Left lung (tissue), 10 donors: Measurements from ENCODE around the gene RUVBL2. TPM values are rescaled to one million over a fixed set of nuclear protein-coding genes. Genes with fewer than 3 reads are reported as not detected.
A peak's percentile ranks its signal among the peaks of the same experiment; 100 is the strongest.

Source experiments
- ATAC-seq: fragments of 200-7000 bp; cut with Tn5 transposase; one replicate; pipeline ENCODE4 v1.9.1; 2020; ENCODE audit warnings: moderate library complexity
- DNase-seq, 4 donors: peaks; one replicate each; pipeline ENCODE4 v3.0.0-alpha.2; 2013 to 2020
- H3K27ac ChIP-seq, 2 donors: fragments of 200-600 bp; sonication (generic) in 1 of 2; one replicate each; pipeline versions ENCODE4 v1.5.0 to v1.8.0; 2020 to 2021
- H3K27me3 ChIP-seq, 2 donors: fragments of 200-600 bp; sonication (generic) in 1 of 2; one replicate each; pipeline versions ENCODE4 v1.5.0 to v1.8.0; 2020 to 2021
- H3K36me3 ChIP-seq, 2 donors: fragments of 200-600 bp; sonication (generic) in 1 of 2; one replicate each; pipeline versions ENCODE4 v1.5.0 to v1.8.0; 2020 to 2021
- H3K4me1 ChIP-seq, 2 donors: fragments of 200-600 bp; one replicate each; pipeline ENCODE4 v1.8.0; 2021
- H3K4me3 ChIP-seq, 2 donors: fragments of 200-600 bp; sonication (generic) in 1 of 2; one replicate each; pipeline versions ENCODE4 v1.5.0 to v1.8.0; 2020 to 2021; ENCODE audit warnings: mild to moderate bottlenecking in 1 of 2
- H3K9me3 ChIP-seq, 2 donors: fragments of 200-600 bp; sonication (generic) in 1 of 2; one replicate each; pipeline versions ENCODE4 v1.5.0 to v1.8.0; 2020 to 2021
- intact Hi-C, 2 donors: fragments of 100-400 bp; cut with DNase I; formaldehyde crosslinking; loops; one replicate each; pipeline versions ENCODE4 v1.11.2 to v1.14.2; 2022
- polyA plus RNA-seq, 6 donors: library from polyadenylated mRNA; unstranded; fragments of 120-200 nt; gene quantifications; one replicate each; pipeline ENCODE4 v1.2.1, GENCODE V29; 2013; ENCODE audit not compliant: insufficient read length in 6 of 6
- total RNA-seq, 2 donors: library from RNA; stranded (reverse); fragmentation: NEBNext Ultra II Directional; extraction: Animal tissue kit (Norgen Biotek cat#: 25700); gene quantifications; one replicate each; pipeline ENCODE4 v1.2.1, GENCODE V29; 2021
- TF ChIP-seq, protein P1 (sequence below), 2 donors: fragments of 200-600 bp; sonication (generic) in 1 of 2; IDR thresholded peaks; one replicate each; pipeline versions ENCODE4 v1.5.0 to v1.8.0; 2021; ENCODE audit warnings: antibody characterized with exemption in 2 of 2
- donor health status: DM: no; HTN: yes; CAD: no.
- donor health status: DM: no; HTN: no; CAD: no.

The RUVBL2 gene
- total and polyA plus RNA-seq, 8 donors: 46.6 to 83.7 (median 73.9) TPM

DNA sequence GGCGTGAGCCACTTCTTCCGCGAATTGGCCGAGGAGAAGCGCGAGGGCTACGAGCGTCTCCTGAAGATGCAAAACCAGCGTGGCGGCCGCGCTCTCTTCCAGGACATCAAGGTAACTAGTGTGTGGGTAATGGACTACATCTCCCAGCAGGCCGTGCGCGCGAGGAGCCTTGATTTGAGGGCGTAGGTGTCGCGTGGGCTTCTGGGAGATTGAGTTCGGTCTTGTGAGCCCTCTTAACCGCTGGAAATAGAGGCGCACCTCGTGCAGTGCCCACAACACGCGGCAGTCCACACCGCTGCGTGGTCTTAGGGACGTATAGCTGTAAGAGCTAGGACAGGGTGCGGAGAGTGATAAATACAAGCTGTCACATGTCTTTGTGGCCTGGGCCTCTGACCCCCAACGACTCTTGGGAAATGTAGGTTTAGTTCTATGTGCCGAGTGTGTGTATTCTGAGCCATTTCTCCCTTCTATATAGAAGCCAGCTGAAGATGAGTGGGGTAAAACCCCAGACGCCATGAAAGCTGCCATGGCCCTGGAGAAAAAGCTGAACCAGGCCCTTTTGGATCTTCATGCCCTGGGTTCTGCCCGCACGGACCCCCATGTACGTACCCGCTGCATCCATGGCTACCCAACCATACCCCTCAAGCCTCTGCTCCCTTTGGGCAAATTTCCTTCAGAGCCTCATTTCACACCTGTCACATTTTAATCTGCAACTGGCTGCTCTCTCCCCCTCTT, 27.7 kb upstream of the RUVBL2 start:
- TF ChIP-seq, protein P1, sequence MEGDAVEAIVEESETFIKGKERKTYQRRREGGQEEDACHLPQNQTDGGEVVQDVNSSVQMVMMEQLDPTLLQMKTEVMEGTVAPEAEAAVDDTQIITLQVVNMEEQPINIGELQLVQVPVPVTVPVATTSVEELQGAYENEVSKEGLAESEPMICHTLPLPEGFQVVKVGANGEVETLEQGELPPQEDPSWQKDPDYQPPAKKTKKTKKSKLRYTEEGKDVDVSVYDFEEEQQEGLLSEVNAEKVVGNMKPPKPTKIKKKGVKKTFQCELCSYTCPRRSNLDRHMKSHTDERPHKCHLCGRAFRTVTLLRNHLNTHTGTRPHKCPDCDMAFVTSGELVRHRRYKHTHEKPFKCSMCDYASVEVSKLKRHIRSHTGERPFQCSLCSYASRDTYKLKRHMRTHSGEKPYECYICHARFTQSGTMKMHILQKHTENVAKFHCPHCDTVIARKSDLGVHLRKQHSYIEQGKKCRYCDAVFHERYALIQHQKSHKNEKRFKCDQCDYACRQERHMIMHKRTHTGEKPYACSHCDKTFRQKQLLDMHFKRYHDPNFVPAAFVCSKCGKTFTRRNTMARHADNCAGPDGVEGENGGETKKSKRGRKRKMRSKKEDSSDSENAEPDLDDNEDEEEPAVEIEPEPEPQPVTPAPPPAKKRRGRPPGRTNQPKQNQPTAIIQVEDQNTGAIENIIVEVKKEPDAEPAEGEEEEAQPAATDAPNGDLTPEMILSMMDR (IDR thresholded peaks at IDR 0.05): no peak
- Histone ChIP-seq H3K27me3 (no peaks in the 10 kb centered on the region), H3K36me3 (peaks cover 2 to 50% of the 10 kb centered on the region in 2 donors), H3K4me1 (peaks cover 13 to 78% of the 10 kb centered on the region in 2 donors), H3K27ac (peak overlapping the region; percentile 96 to 97), H3K4me3 (peak overlapping the region; percentile 90 to 92), H3K9me3 (no peaks in the 10 kb centered on the region)
- DNase-seq: peak; percentile 84 to 92 (median 88)
- ATAC-seq: peak; percentile 45
- intact Hi-C loops: no loop called here

GRCh38 chr19:48966541-48967345, 26.9 kb upstream of the RUVBL2 start:
- Histone ChIP-seq H3K9me3 (no peaks in the 10 kb centered on the region), H3K4me3 (peak overlapping the region; percentile 90 to 92), H3K36me3 (peaks cover 2 to 53% of the 10 kb centered on the region in 2 donors), H3K27me3 (no peaks in the 10 kb centered on the region), H3K27ac (peak overlapping the region; percentile 96 to 97), H3K4me1 (peaks cover 13 to 72% of the 10 kb centered on the region in 2 donors)
- DNase-seq: no peak
- ATAC-seq: no peak
- intact Hi-C loops: no loop called here
- TF ChIP-seq, protein P1 (IDR thresholded peaks at IDR 0.05): no peak

DNA sequence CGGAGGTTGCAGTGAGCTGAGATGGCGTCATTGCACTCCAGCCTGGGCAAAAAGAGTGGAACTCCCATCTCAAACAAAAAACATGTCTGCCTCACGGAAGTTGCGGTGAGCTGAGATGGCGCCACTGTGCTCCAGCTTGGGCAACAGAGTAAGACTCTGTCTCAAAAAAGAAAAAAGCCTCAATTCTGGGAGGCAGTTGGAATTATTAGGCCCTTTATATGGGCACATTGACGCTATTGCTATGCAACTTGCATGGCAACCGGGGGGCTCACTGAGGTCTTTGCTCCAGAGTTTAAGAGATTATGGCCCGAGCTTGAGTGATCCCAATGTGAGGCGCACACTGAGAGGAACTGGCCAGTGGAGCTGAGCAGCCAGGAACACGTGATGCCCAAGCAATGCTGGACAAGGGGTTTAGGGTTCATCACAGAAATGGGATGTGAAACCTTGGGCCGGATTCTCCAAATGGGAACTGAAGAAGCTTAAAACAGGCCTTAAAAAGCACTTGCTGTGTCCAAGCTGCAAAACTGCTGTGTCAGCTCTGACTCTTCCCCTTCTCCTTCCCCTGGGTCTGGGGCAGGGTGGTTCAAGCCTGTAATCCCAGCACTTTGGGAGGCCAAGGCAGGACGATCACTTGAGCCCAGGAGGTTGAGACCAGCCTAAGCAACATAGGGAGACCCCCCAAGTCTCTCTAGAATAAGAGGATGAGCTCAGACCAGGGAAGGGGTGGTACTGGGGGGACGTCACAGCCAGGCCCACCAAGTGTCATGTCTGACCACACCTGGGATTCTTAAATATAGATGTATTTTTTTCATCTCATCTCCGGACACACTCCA, 26.1 kb upstream of the RUVBL2 start:
- intact Hi-C loops: no loop called here

DNA sequence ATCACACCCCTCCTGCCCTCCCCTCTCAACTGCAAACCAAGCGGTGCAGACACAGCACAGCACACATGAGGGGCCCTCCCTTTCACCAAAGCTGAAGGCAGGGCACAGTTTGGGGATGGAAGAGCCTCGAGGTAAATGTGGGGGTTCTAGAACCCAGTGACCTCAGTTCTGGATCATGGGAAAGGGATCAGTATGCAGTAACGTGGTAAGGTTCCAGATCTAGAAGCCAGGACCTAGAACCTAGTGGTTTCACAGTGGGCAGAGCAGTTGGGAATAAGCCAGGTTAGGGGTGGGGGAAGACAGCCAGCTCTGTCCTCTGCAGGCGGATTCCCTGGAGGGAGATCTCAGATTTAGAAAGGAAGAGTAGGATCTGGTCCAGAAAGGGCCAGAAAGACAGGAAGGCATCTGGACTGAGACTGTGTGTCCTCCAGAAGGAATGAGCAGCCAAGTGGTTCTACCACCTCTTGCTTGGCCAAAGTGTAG, 25.5 kb upstream of the RUVBL2 start:
- peak overlapping the region; percentile 96 to 97 for H3K27ac ChIP-seq
- no peaks in the 10 kb centered on the region for H3K27me3 ChIP-seq
- DNase-seq (no peak), ATAC-seq (no peak)
- peaks cover 13 to 58% of the 10 kb centered on the region in 2 donors for H3K4me1 ChIP-seq
- no peaks in the 10 kb centered on the region for H3K9me3 ChIP-seq
- intact Hi-C loops: no loop called here
- TF ChIP-seq, protein P1 (IDR thresholded peaks at IDR 0.05): no peak
- peaks cover 2 to 67% of the 10 kb centered on the region in 2 donors for H3K36me3 ChIP-seq
- peak overlapping the region in 1 of 2 donors; percentile 92 for H3K4me3 ChIP-seq

More for the DNA sequence above, 26.1 kb upstream of the RUVBL2 start:
- peak overlapping the region; percentile 96 to 97 for H3K27ac ChIP-seq
- DNase-seq (peak in 1 of 4 donors; percentile 87), ATAC-seq (peak; percentile 4)
- H3K27me3 ChIP-seq: no peaks in the 10 kb centered on the region
- TF ChIP-seq, protein P1 (IDR thresholded peaks at IDR 0.05): no peak
- peaks cover 13 to 63% of the 10 kb centered on the region in 2 donors for H3K4me1 ChIP-seq
- peaks cover 2 to 61% of the 10 kb centered on the region in 2 donors for H3K36me3 ChIP-seq
- H3K4me3 ChIP-seq: peak overlapping the region; percentile 90 to 92
- no peaks in the 10 kb centered on the region for H3K9me3 ChIP-seq
